Measurements from ENCODE around the gene CLPTM1.
"Not testable (repeated sequence)": the region's sequence is repeated elsewhere in the genome, so short reads cannot be mapped to it uniquely, and the experiment has no call there.

Gene CLPTM1

DNA sequence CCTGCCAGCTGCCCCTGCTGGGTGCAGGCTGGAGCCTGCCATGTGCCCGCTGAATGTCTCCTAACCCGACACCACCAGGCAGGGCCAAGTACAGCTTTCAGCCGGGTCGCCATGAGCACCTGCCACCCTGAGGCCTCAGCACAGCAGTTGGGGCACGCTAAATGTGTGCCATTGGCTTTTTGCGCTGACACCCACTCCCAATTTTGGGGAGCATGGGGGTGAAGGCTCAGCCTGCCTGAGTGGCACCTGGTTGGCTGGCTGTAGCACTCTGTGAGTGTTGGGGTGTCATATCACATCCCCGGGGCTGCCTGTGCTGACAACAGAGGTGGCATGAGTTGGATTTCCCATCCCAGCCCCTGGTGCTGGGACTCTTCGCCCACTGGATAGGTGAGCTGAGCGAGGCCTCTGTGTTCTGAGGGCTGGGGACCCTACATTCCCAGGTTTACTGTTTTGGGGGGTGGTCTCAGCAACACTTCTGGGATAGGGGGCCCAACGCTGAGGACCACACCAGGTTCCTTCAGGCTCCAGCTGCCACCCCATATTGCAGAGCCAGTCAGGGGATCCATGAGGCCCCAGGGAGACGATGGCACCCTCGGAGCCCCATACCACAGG lies 38.9 kb downstream of the CLPTM1 start:
- TF ChIP-seq, protein P1, sequence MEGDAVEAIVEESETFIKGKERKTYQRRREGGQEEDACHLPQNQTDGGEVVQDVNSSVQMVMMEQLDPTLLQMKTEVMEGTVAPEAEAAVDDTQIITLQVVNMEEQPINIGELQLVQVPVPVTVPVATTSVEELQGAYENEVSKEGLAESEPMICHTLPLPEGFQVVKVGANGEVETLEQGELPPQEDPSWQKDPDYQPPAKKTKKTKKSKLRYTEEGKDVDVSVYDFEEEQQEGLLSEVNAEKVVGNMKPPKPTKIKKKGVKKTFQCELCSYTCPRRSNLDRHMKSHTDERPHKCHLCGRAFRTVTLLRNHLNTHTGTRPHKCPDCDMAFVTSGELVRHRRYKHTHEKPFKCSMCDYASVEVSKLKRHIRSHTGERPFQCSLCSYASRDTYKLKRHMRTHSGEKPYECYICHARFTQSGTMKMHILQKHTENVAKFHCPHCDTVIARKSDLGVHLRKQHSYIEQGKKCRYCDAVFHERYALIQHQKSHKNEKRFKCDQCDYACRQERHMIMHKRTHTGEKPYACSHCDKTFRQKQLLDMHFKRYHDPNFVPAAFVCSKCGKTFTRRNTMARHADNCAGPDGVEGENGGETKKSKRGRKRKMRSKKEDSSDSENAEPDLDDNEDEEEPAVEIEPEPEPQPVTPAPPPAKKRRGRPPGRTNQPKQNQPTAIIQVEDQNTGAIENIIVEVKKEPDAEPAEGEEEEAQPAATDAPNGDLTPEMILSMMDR (IDR thresholded peaks at IDR 0.05; ENCODE audit: low read length): no peak
- no peak for TF ChIP-seq EZH2 (IDR thresholded peaks at IDR 0.05; ENCODE audit: borderline replicate concordance, low read length)
- Histone ChIP-seq H3K4me1 (ENCODE audit: insufficient read depth, low read length, severe bottlenecking) (peaks cover 46% of the 10 kb centered on the region), H3K9me2 (ENCODE audit: low read depth, low read length) (no peaks in the 10 kb centered on the region), H3K4me2 (ENCODE audit: low read length) (no peak overlapping the region), H3F3A (ENCODE audit: insufficient read depth, low read length) (no peaks in the 10 kb centered on the region), H3K9me3 (ENCODE audit: low read length) (no peaks in the 10 kb centered on the region), H3K27me3 (ENCODE audit: insufficient read depth, low read length) (no peaks in the 10 kb centered on the region), H2AFZ (ENCODE audit: low read length) (no peak overlapping the region), H3K4me3 (ENCODE audit: low read depth, low read length, poor library complexity, severe bottlenecking) (no peak overlapping the region), H3K79me2 (ENCODE audit: insufficient read depth, low read length) (no peaks in the 10 kb centered on the region), H3K36me3 (ENCODE audit: insufficient read depth, low read length) (peaks cover 30% of the 10 kb centered on the region), H3K9ac (ENCODE audit: low read length) (peak overlapping the region; percentile 3; the same call in 1 of the 2 replicates), H4K20me1 (ENCODE audit: insufficient read depth, low read length) (no peaks in the 10 kb centered on the region), H3K27ac (ENCODE audit: low read depth, low read length, poor library complexity, severe bottlenecking) (peak overlapping the region; percentile 74)

DNA sequence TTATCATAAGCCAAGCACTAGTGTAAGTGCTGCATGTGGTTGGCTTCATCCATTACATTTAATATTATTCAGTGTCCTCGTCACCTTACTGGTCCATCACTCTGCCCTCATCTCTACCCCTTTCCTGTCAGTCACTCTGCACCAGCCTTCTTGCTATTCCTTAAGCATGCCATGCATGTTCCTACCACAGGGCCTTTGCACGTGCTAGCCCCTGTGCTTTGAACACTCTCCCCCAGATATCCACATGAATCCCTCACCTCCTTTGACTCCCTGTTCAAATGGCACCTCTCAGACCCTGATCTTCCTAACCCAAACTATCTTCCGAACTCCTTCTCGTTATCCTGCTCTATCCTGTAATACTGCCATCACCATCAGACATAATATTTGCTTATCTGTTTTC lies 42.8 kb downstream of the CLPTM1 start:
- no peaks in the 10 kb centered on the region for H3K27me3 ChIP-seq (ENCODE audit: insufficient read depth, low read length)
- no peak overlapping the region for H3K4me3 ChIP-seq (ENCODE audit: low read depth, low read length, poor library complexity, severe bottlenecking)
- H3K4me1 ChIP-seq (ENCODE audit: insufficient read depth, low read length, severe bottlenecking): peaks cover 56% of the 10 kb centered on the region
- TF ChIP-seq, protein P1 (IDR thresholded peaks at IDR 0.05; ENCODE audit: low read length): no peak
- TF ChIP-seq EZH2 (IDR thresholded peaks at IDR 0.05; ENCODE audit: borderline replicate concordance, low read length): no peak
- H3K9me2 ChIP-seq (ENCODE audit: low read depth, low read length): no peaks in the 10 kb centered on the region
- no peaks in the 10 kb centered on the region for H3K79me2 ChIP-seq (ENCODE audit: insufficient read depth, low read length)
- peak overlapping the region; percentile 93 for H3K27ac ChIP-seq (ENCODE audit: low read depth, low read length, poor library complexity, severe bottlenecking)
- H3K36me3 ChIP-seq (ENCODE audit: insufficient read depth, low read length): peaks cover 4% of the 10 kb centered on the region; the same call in 1 of the 2 replicates
- H2AFZ ChIP-seq (ENCODE audit: low read length): no peak overlapping the region
- 0 out of 2 replicates have a peak, but pooled peaks cover 3% of the 10 kb centered on the region for H3F3A ChIP-seq (ENCODE audit: insufficient read depth, low read length)
- no peak overlapping the region for H3K4me2 ChIP-seq (ENCODE audit: low read length)
- no peaks in the 10 kb centered on the region for H3K9me3 ChIP-seq (ENCODE audit: low read length)
- H3K9ac ChIP-seq (ENCODE audit: low read length): no peak overlapping the region
- H4K20me1 ChIP-seq (ENCODE audit: insufficient read depth, low read length): no peaks in the 10 kb centered on the region

DNA sequence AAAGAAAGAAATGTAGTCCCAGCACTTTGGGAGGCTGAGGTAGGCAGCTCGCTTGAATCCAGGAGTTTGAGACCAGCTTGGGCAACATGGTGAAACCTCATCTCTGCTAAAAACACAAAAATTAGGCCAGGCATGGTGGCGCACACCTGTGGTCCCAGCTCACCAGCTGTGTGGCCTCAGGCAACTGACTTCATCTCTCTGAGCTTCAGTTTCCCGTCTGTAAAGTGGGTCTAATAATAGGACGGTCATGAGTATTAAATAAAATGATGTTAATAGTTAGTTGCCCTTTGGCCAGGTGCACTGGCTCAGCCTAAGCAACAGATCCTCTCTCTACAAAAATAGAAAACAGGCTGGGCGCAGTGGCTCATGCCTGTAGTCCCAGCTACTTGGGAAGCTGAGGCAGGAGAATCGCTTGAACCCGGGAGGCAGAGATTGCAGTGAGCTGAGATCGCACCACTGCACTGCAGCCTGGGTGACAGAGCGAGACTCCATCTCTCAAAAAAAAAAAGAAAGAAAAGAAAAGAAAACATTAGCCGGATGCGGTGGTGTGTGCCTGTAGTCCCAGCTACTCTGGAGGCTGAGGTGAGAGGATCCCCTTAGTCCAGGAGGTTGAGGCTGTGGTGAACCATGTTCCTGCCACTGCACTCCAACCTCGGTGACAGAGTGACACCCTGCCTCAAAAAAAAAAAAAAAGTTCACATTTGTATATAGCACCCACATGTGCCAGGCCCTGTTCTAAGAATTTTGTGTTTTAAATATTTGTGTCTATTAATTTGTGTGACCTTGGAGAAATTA lies 44.1 kb downstream of the CLPTM1 start:
- not testable (repeated sequence) for H2AFZ ChIP-seq (ENCODE audit: low read length); H3K9ac ChIP-seq (ENCODE audit: low read length); H3F3A ChIP-seq (ENCODE audit: insufficient read depth, low read length); H3K27me3 ChIP-seq (ENCODE audit: insufficient read depth, low read length); H3K4me2 ChIP-seq (ENCODE audit: low read length); H3K4me3 ChIP-seq (ENCODE audit: low read depth, low read length, poor library complexity, severe bottlenecking); H4K20me1 ChIP-seq (ENCODE audit: insufficient read depth, low read length); H3K9me2 ChIP-seq (ENCODE audit: low read depth, low read length); H3K9me3 ChIP-seq (ENCODE audit: low read length); H3K79me2 ChIP-seq (ENCODE audit: insufficient read depth, low read length)
- Histone ChIP-seq H3K4me1 (ENCODE audit: insufficient read depth, low read length, severe bottlenecking) (peaks cover 58% of the 10 kb centered on the region), H3K36me3 (ENCODE audit: insufficient read depth, low read length) (peaks cover 12% of the 10 kb centered on the region; the same call in 1 of the 2 replicates), H3K27ac (ENCODE audit: low read depth, low read length, poor library complexity, severe bottlenecking) (peak overlapping the region; percentile 93)

DNA sequence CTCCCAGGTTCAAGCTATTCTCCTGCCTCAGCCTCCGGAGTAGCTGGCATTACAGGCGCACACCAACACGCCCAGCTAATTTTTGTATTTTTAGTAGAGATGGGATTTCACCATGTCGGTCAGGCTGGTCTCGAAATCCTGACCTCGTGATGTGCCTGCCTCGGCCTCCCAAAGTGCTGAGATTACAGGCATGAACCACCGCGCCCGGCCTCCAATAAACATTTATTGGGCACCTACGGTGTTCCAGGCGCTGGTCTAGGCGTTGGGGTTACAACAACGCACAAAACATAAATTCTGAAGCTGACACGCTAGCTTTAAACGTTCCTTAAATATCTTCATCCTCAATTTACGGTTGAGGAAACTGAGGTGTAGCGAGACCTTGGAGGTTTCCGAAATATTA lies 45.5 kb downstream of the CLPTM1 start:
- not testable (repeated sequence) for H3K9me3 ChIP-seq (ENCODE audit: low read length); H3K27me3 ChIP-seq (ENCODE audit: insufficient read depth, low read length); H3K9me2 ChIP-seq (ENCODE audit: low read depth, low read length); H3F3A ChIP-seq (ENCODE audit: insufficient read depth, low read length); H2AFZ ChIP-seq (ENCODE audit: low read length); H4K20me1 ChIP-seq (ENCODE audit: insufficient read depth, low read length); H3K79me2 ChIP-seq (ENCODE audit: insufficient read depth, low read length)
- Histone ChIP-seq H3K4me1 (ENCODE audit: insufficient read depth, low read length, severe bottlenecking) (peaks cover 62% of the 10 kb centered on the region), H3K4me3 (ENCODE audit: low read depth, low read length, poor library complexity, severe bottlenecking) (peak overlapping the region; percentile 54), H3K36me3 (ENCODE audit: insufficient read depth, low read length) (peaks cover 14% of the 10 kb centered on the region; the same call in 1 of the 2 replicates), H3K27ac (ENCODE audit: low read depth, low read length, poor library complexity, severe bottlenecking) (peak overlapping the region; percentile 93), H3K9ac (ENCODE audit: low read length) (peak overlapping the region; percentile 55), H3K4me2 (ENCODE audit: low read length) (peak overlapping the region; percentile 67)

Measured in OCI-LY1 (cell line).